Measurements from ENCODE around the gene PSMC3.

DNA sequence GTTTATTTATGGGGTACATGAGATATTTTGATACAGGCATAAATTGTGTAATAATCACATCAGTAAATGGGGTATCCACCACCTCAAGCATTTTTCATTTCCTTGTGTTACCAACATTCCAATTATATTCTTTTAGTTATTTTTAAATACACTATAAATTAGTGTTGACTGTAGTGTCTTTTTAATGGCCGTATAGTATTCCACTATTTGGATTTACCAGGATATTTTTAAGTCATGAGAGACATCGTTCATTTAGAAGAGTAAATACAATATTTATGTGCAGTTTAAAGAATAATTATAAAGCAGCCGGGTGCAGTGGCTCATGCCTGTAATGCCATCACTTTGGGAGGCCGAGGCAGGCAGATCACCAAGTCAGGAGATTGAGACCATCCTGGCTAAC is 41.7 kb downstream of the PSMC3 start:
- TF ChIP-seq, protein P1, sequence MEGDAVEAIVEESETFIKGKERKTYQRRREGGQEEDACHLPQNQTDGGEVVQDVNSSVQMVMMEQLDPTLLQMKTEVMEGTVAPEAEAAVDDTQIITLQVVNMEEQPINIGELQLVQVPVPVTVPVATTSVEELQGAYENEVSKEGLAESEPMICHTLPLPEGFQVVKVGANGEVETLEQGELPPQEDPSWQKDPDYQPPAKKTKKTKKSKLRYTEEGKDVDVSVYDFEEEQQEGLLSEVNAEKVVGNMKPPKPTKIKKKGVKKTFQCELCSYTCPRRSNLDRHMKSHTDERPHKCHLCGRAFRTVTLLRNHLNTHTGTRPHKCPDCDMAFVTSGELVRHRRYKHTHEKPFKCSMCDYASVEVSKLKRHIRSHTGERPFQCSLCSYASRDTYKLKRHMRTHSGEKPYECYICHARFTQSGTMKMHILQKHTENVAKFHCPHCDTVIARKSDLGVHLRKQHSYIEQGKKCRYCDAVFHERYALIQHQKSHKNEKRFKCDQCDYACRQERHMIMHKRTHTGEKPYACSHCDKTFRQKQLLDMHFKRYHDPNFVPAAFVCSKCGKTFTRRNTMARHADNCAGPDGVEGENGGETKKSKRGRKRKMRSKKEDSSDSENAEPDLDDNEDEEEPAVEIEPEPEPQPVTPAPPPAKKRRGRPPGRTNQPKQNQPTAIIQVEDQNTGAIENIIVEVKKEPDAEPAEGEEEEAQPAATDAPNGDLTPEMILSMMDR (IDR thresholded peaks at IDR 0.05): no peak
- TF ChIP-seq POLR2A (IDR thresholded peaks at IDR 0.05): no peak

Measured in esophagus squamous epithelium (tissue), 4 donors.